Activated CD8-positive, alpha-beta T cell treated with anti-CD3 and anti-CD28 coated beads, Interleukin-2, amount 10 ng/mL, durations not matched to agents 7 days and 5 days (primary cell): ENCODE measurements around the gene KLF12. TPM values are rescaled to one million over a fixed set of nuclear protein-coding genes. Genes with fewer than 3 reads are reported as not detected.

ENCODE experiments used
- ATAC-seq: fragments of 150-1000 bp; cut with Tn5 transposase; one replicate; pipeline ENCODE4 v1.10.0; 2021; ENCODE audit warnings: moderate library complexity
- CTCF ChIA-PET: fragments of 350-600 bp; sonication (Branson Sonifier 250); formaldehyde crosslinking; loops from one replicate; lab custom pipeline; 2021; ENCODE audit warnings: antibody characterized with exemption; lab: Charles Lee
- POLR2A ChIA-PET: fragments of 350-600 bp; sonication (Branson Sonifier 250); formaldehyde crosslinking; loops from one replicate; lab custom pipeline; 2021; ENCODE audit warnings: antibody characterized with exemption; lab: Charles Lee
- DNase-seq: peaks from one replicate; pipeline ENCODE4 v3.0.0-alpha.2; 2020
- H3K27ac Mint-ChIP-seq: one replicate; pipeline ENCODE4 v1.8.0; 2021; ENCODE audit warnings: mild to moderate bottlenecking, mixed read lengths
- H3K27me3 Mint-ChIP-seq: one replicate; pipeline ENCODE4 v1.8.0; 2021; ENCODE audit warnings: low read depth, mixed read lengths
- H3K36me3 Mint-ChIP-seq: one replicate; pipeline ENCODE4 v1.8.0; 2021; ENCODE audit warnings: low read depth, mixed read lengths
- H3K4me1 Mint-ChIP-seq: one replicate; pipeline ENCODE4 v1.8.0; 2021; ENCODE audit warnings: low read depth, mixed read lengths
- H3K4me3 Mint-ChIP-seq: one replicate; pipeline ENCODE4 v1.8.0; 2021; ENCODE audit warnings: mild to moderate bottlenecking, mixed read lengths
- H3K9me3 Mint-ChIP-seq: one replicate; pipeline ENCODE4 v1.8.0; 2022; ENCODE audit warnings: mixed read lengths; ENCODE audit not compliant: insufficient read depth
- total RNA-seq, 2 experiments: library from RNA; stranded (reverse); gene quantifications; one replicate each; pipeline ENCODE4 v1.2.3, GENCODE V29; 2021

Gene KLF12
- total RNA-seq, 2 experiments from 2014 or later = 24.6 to 26.3 TPM

DNA sequence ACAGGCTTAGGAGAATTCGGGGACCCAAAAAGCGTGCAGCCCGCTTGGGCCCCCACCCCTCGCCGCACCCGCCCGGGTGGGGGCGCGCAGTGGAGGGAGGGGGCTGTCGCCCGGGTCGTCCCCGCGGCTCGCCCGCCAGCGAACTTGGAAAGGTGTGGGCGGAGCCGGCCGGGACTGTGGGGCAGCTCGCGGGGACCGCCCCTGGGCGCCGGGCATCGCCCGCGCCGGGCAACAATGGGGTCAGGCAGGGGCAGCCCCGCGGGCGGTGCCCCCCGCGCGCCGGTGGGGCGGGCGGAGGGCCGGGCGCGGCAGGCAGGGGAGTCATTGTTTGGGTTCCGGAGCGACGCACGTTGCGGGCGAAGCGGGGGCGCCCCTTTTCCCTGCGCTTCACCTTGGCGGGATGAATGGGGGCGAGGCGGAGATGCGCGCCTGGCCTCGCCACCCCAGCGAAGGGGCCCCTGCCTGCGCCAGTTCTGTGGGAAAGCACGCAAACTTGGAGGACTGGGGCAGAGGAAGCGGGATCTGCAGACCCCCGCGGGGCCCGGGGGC lies 647 bp upstream of the KLF12 start:
- H3K4me3 Mint-ChIP-seq = no peak overlapping the region
- ChIA-PET POLR2A (interaction anchor here (0.6 to 6.0 kb wide), 17 partner anchors 11 to 1192 kb away, joined by 3 to 73 read pairs (median 3); no protein-coding TSS in a partner anchor), CTCF (interaction anchor here (1.0 to 15.3 kb wide), 4 partner anchors 16 to 191 kb away, joined by 3 to 134 read pairs (median 4); no protein-coding TSS in a partner anchor)
- DNase-seq (peak; percentile 74), ATAC-seq (peak; percentile 37)
- H3K9me3 Mint-ChIP-seq = no peaks in the 10 kb centered on the region
- peaks cover 4% of the 10 kb centered on the region for H3K27me3 Mint-ChIP-seq
- H3K4me1 Mint-ChIP-seq = peaks cover 25% of the 10 kb centered on the region
- peak overlapping the region; percentile 84 for H3K27ac Mint-ChIP-seq
- peaks cover 4% of the 10 kb centered on the region for H3K36me3 Mint-ChIP-seq

- Mint-ChIP-seq H3K27ac (peak overlapping the region; percentile 100), H3K27me3 (peaks cover 3% of the 10 kb centered on the region), H3K4me3 (no peak overlapping the region), H3K4me1 (peaks cover 33% of the 10 kb centered on the region), H3K9me3 (no peaks in the 10 kb centered on the region), H3K36me3 (peaks cover 4% of the 10 kb centered on the region)
- peak; percentile 95 for DNase-seq
- ATAC-seq = peak; percentile 67
- POLR2A ChIA-PET = interaction anchor here (0.6 to 6.0 kb wide), 16 partner anchors 10 to 368 kb away, joined by 3 to 73 read pairs (median 4); no protein-coding TSS in a partner anchor
- CTCF ChIA-PET = interaction anchor here (0.6 to 15.3 kb wide), 5 partner anchors 95 to 285 kb away, joined by 3 to 134 read pairs (median 3); no protein-coding TSS in a partner anchor
These were observed 475 bp downstream of the KLF12 start for GRCh38 chr13:74133657-74134201.

DNA sequence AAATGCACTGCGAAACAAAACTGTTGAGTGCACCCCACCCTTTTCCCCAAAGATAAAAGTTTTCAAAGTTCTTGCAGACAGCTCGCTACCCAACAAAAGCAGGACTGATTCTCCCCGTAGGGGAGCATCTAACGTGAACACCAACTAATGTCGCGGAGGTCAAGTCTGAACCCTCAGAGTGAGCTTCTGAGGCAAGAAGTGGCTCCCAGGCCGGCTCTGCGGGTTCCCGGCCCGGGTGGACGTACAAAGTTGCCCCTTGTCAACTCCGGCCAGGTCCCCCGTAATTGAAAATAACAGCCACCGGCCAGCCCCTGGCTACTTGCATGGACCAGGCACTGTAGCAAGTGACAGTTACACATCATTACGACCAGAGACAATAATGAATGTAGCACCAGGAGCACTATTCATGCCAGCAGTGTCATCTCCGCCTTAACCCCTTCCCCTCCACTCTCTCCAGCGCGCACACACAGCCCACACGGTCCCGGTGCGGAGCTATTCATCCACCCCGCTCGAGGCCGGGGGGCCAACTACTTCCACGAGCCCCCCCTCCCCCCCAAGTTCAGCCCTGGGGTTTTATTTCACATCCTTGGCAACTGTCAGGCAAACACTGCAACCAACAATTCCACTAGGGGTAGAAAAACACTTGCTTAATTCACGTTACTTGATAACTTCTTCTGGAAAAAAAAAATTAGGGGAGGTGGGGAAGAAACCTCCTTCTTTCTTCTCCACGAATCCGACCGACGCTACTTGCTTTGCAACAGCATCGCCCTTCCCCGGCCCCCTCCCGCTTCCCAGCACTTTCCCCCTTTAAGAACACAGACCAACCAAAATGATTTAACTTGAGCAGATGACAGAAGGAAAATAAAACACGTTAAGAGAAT lies 1.2 kb downstream of the KLF12 start:
- Mint-ChIP-seq H3K4me3 (no peak overlapping the region), H3K27ac (peak overlapping the region; percentile 100), H3K9me3 (no peaks in the 10 kb centered on the region), H3K27me3 (no peaks in the 10 kb centered on the region), H3K36me3 (peaks cover 4% of the 10 kb centered on the region), H3K4me1 (peaks cover 40% of the 10 kb centered on the region)
- POLR2A ChIA-PET = interaction anchor here (0.5 to 6.0 kb wide), 18 partner anchors 10 to 1192 kb away, joined by 3 to 73 read pairs (median 5); no protein-coding TSS in a partner anchor
- DNase-seq = peak; percentile 54
- ATAC-seq = no peak
- CTCF ChIA-PET = interaction anchor here (0.6 to 15.3 kb wide), 15 partner anchors 37 to 1087 kb away, joined by 3 to 134 read pairs (median 4); no protein-coding TSS in a partner anchor

DNA sequence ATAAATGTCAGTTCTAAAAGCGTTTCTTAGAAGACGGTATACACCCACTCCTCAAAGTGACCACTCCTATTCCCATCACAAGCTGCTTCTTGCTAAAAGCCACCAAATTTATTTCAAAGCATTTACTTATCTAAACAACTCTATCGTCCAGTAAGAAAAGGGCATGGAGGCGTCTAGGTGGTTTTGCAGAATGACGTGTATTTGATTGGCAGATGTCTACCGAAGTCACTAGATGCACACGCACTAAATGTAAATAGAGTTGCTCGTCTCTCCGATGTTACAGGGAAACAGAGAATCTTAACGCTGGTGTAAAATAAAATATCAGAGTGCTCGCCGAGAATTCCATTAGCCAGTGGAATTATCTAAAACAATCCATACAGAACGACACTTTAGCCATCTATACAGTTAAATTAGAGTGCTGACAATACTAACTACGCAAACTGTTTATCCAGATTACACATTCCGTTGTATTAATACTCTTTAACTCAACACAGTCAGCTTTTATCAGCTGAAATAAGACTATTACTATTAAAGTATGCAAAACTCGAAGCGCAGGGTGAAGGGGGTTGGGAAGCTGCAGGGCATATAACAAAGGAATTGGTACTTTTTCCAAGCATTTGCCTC lies 1.9 kb downstream of the KLF12 start:
- H3K27ac Mint-ChIP-seq = peak overlapping the region; percentile 100
- no peaks in the 10 kb centered on the region for H3K9me3 Mint-ChIP-seq
- peak; percentile 58 for DNase-seq
- peaks cover 4% of the 10 kb centered on the region for H3K36me3 Mint-ChIP-seq
- POLR2A ChIA-PET = interaction anchor here (0.5 to 6.0 kb wide), 15 partner anchors 9 to 1193 kb away, joined by 3 to 73 read pairs (median 4); no protein-coding TSS in a partner anchor
- no peak overlapping the region for H3K4me3 Mint-ChIP-seq
- CTCF ChIA-PET = interaction anchor here (0.6 to 15.3 kb wide), 17 partner anchors 37 to 1087 kb away, joined by 3 to 134 read pairs (median 4); no protein-coding TSS in a partner anchor
- no peak for ATAC-seq
- H3K4me1 Mint-ChIP-seq = peaks cover 45% of the 10 kb centered on the region
- no peaks in the 10 kb centered on the region for H3K27me3 Mint-ChIP-seq

DNA sequence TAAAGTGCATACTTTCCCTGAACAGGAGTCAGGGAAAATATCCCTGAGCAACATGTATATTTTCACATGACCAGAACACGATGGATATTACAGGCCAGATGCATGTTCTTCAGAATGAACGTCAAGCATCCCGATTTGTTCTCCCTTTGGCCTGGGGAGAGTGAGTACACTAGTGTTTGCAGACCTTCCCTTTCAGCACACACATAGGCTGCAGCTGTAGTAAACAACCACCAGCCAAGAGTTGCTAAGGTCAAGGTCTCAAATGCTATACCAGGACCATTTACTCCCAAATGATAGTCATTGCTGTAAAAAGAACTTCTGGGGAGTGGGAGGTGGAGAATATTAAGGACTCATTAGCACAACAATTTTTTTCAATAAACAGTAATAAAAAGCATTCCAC lies 3.0 kb downstream of the KLF12 start:
- CTCF ChIA-PET = interaction anchor here (0.7 to 15.3 kb wide), 8 partner anchors 41 to 1088 kb away, joined by 3 to 134 read pairs (median 5); no protein-coding TSS in a partner anchor
- DNase-seq (no peak), ATAC-seq (no peak)
- H3K27ac Mint-ChIP-seq = peak overlapping the region; percentile 6
- peaks cover 47% of the 10 kb centered on the region for H3K4me1 Mint-ChIP-seq
- POLR2A ChIA-PET = interaction anchor here (0.9 to 6.0 kb wide), 6 partner anchors 40 to 1194 kb away, joined by 4 to 73 read pairs (median 6); no protein-coding TSS in a partner anchor
- H3K36me3 Mint-ChIP-seq = peaks cover 4% of the 10 kb centered on the region
- H3K9me3 Mint-ChIP-seq = no peaks in the 10 kb centered on the region
- no peaks in the 10 kb centered on the region for H3K27me3 Mint-ChIP-seq
- H3K4me3 Mint-ChIP-seq = peak overlapping the region; percentile 24

- Mint-ChIP-seq H3K27ac (peak overlapping the region; percentile 91), H3K9me3 (no peaks in the 10 kb centered on the region), H3K4me3 (peak overlapping the region; percentile 62), H3K4me1 (peaks cover 47% of the 10 kb centered on the region), H3K36me3 (peaks cover 4% of the 10 kb centered on the region), H3K27me3 (no peaks in the 10 kb centered on the region)
- ATAC-seq (no peak), DNase-seq (peak; percentile 40)
- POLR2A ChIA-PET = interaction anchor here (0.7 to 1.7 kb wide), 3 partner anchors 103 to 294 kb away, joined by 4 read pairs; no protein-coding TSS in a partner anchor
- CTCF ChIA-PET = interaction anchor here (0.7 to 15.3 kb wide), 3 partner anchors 49 to 158 kb away, joined by 3 to 134 read pairs (median 3); no protein-coding TSS in a partner anchor
These were observed 4.6 kb downstream of the KLF12 start for GRCh38 chr13:74129500-74130191.

DNA sequence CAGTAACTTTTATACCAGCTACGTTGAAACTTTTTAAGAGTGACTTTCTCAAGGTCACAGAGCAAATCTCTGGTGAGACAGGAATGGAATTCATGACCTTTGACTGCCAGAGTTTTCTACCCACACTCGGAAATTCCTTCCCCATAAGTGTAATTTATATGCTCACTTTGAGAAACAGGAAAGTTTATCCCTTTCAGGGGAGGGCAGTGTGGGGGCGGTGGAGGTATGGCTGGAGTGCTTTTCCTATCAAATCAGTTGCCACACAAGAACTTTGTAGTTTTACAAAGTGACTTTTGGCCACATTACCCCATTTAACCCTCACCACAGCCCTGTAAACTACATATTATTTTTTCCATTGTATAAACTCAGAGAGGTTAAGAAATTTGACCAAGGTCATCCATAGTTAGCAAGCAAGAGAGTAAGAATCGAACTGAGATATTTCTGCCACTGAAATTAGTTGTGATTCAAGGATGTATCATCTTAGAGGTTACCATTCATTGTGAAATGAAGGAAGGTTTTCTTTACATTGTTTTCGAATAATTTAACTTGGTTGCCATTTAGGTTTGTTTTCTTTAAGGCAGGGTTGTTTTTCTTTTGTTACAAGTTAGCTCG lies 5.9 kb downstream of the KLF12 start:
- no peak for DNase-seq
- Mint-ChIP-seq H3K36me3 (peaks cover 3% of the 10 kb centered on the region), H3K9me3 (no peaks in the 10 kb centered on the region), H3K4me1 (peaks cover 52% of the 10 kb centered on the region), H3K27me3 (no peaks in the 10 kb centered on the region), H3K27ac (peak overlapping the region; percentile 73), H3K4me3 (no peak overlapping the region)
- CTCF ChIA-PET = interaction anchor here (0.9 kb wide), 1 partner anchor 159 kb away, joined by 4 read pairs; no protein-coding TSS in a partner anchor
- no peak for ATAC-seq
- POLR2A ChIA-PET = no interaction called here

DNA sequence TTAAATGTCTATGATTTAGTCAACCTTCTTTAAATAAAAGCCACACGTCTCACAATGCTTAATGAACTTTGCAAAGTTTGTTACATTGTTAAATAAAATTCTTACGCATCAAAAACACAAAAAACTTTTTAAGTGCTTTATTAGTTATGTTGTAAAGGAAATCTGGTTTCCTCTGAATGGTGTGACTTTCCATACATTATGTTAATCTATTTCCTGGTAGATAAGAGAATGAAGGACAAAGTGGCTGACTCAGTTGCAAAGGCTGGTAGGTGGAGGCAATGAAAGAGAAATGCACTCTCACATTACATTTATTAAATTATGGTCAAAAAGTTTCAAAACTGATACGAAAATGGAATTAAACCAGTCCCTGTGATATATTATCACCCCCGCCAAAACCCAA lies 15.9 kb downstream of the KLF12 start:
- CTCF ChIA-PET = no interaction called here
- ATAC-seq (no peak), DNase-seq (no peak)
- Mint-ChIP-seq H3K4me3 (no peak overlapping the region), H3K36me3 (peaks cover 53% of the 10 kb centered on the region), H3K27ac (no peak overlapping the region), H3K9me3 (peaks cover 37% of the 10 kb centered on the region), H3K27me3 (no peaks in the 10 kb centered on the region), H3K4me1 (peaks cover 31% of the 10 kb centered on the region)
- POLR2A ChIA-PET = no interaction called here

DNA sequence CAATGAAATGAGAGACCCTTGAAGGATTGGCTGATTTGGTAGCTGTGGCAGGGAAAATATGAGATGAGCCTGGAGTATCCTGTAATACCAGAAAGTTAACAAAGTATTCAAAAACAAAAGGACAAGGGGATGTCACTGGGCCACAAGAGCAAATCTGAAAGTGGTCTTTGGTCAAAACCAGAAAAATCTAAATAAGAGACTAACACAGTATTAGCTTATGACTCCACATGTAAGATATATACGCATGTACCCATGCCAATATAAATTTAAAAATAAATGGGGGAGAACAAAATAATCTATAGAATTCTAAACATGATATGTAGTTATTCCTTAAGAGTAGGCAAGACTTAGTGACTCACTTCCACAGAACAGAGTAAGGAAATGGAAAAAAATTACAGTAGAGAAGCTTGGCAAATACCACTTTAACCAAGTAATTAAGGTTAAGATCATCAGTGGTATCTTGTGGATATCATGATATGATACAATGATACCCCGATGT lies 16.9 kb downstream of the KLF12 start:
- no peak overlapping the region for H3K4me3 Mint-ChIP-seq
- ATAC-seq = no peak
- ChIA-PET POLR2A (no interaction called here), CTCF (no interaction called here)
- peaks cover 37% of the 10 kb centered on the region for H3K9me3 Mint-ChIP-seq
- H3K36me3 Mint-ChIP-seq = peaks cover 56% of the 10 kb centered on the region
- H3K27me3 Mint-ChIP-seq = no peaks in the 10 kb centered on the region
- H3K4me1 Mint-ChIP-seq = peaks cover 31% of the 10 kb centered on the region
- no peak for DNase-seq
- no peak overlapping the region for H3K27ac Mint-ChIP-seq

DNA sequence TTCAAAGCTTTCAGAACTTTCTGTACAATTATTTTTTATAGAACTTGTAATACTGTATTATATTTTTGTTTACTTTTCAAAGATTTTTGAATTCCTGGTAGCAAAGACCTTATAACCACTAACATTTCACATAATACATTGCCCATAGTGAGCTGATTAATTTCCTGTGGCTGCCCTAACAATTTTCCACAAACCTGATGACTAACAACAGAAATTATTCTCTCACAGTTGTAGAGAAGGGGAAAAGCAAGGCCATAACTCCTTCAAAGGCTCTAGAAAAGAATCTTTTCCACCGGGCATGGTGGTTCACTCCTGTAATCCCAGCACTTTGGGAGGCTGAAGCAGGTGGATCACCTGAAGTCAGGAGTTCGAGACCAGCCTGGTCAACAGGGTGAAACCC lies 19.1 kb downstream of the KLF12 start:
- no peaks in the 10 kb centered on the region for H3K27me3 Mint-ChIP-seq
- no peak overlapping the region for H3K4me3 Mint-ChIP-seq
- ChIA-PET CTCF (interaction anchor here (0.8 kb wide), 1 partner anchor 74 kb away, joined by 3 read pairs; no protein-coding TSS in a partner anchor), POLR2A (interaction anchor here (1.0 kb wide), 1 partner anchor 17 kb away, joined by 3 read pairs; no protein-coding TSS in a partner anchor)
- ATAC-seq (no peak), DNase-seq (no peak)
- H3K36me3 Mint-ChIP-seq = peaks cover 55% of the 10 kb centered on the region
- no peak overlapping the region for H3K27ac Mint-ChIP-seq
- peaks cover 35% of the 10 kb centered on the region for H3K4me1 Mint-ChIP-seq
- H3K9me3 Mint-ChIP-seq = peaks cover 30% of the 10 kb centered on the region
